ENCODE measurements around the gene N4BP3. TPM values are rescaled to one million over a fixed set of nuclear protein-coding genes. Genes with fewer than 3 reads are reported as not detected.

Gene N4BP3
- total RNA-seq, 2 donors from 2014 or later: 0.52 to 2.6 TPM

DNA sequence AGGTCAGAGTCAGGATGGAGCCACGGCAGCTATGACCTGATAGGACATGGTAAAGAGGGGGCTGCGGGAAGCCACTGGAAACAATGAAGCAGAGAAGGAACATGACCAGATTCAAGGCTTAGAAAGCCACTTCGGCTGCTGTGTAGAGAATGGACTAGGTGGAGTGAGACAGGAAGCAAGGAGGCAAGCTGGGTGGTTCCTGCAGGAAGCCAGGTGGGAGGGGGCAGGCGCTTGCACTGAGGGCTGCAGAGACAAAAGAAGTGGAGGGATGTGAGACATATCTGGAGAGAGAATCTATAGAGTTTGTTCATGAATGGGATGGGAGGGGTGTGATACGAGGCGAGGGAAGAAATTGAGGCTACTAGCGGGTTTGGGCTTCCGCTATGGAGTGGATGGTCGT, 19.0 kb upstream of the N4BP3 start:
- no peaks in the 10 kb centered on the region for H3K4me1 ChIP-seq
- H3K27me3 ChIP-seq: no peaks in the 10 kb centered on the region
- no peak overlapping the region for H3K27ac ChIP-seq
- no peak overlapping the region for H3K4me3 ChIP-seq
- no peak for ATAC-seq
- WGBS, 2 donors: 71 to 75% methylated on average over 9 of the region's 9 CpGs
- intact Hi-C loops (cut with DNase I): no loop called here
- H3K36me3 ChIP-seq (replicated peaks in 1 of 2; ENCODE audit: insufficient read depth in 1 of 2, low read depth in 2 of 2): no peaks in the 10 kb centered on the region
- TF ChIP-seq, protein P1, sequence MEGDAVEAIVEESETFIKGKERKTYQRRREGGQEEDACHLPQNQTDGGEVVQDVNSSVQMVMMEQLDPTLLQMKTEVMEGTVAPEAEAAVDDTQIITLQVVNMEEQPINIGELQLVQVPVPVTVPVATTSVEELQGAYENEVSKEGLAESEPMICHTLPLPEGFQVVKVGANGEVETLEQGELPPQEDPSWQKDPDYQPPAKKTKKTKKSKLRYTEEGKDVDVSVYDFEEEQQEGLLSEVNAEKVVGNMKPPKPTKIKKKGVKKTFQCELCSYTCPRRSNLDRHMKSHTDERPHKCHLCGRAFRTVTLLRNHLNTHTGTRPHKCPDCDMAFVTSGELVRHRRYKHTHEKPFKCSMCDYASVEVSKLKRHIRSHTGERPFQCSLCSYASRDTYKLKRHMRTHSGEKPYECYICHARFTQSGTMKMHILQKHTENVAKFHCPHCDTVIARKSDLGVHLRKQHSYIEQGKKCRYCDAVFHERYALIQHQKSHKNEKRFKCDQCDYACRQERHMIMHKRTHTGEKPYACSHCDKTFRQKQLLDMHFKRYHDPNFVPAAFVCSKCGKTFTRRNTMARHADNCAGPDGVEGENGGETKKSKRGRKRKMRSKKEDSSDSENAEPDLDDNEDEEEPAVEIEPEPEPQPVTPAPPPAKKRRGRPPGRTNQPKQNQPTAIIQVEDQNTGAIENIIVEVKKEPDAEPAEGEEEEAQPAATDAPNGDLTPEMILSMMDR (IDR thresholded peaks at IDR 0.05): no peak
- TF ChIP-seq POLR2A (IDR thresholded peaks at IDR 0.05): no peak
- no peak for DNase-seq
- H3K9me3 ChIP-seq: no peaks in the 10 kb centered on the region

DNA sequence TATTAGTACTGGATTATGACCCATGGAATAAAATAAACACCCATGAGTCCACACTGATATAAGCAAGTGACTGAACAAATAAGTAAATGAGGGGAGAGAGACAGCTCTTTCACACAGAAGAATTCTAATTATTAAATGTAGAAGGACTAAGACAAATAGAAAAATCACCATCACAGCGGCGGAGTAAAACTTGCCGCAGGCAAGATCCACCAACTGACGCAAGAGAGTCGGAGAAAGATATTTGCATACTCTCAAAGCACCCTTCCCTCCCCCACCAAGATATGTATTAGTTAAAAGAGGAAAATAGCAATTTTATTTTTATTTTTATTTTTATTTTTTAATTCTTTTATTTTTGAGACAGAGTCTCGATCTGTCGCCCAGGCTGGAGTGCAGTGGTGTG, 14.6 kb upstream of the N4BP3 start:
- WGBS, 2 donors: 82 to 83% methylated on average over 7 of the region's 7 CpGs
- TF ChIP-seq, protein P1 (IDR thresholded peaks at IDR 0.05): no peak
- no peak for TF ChIP-seq POLR2A (IDR thresholded peaks at IDR 0.05)
- Histone ChIP-seq H3K36me3 (replicated peaks in 1 of 2; ENCODE audit: insufficient read depth in 1 of 2, low read depth in 2 of 2) (no peaks in the 10 kb centered on the region), H3K9me3 (no peaks in the 10 kb centered on the region), H3K4me3 (no peak overlapping the region), H3K27me3 (no peaks in the 10 kb centered on the region), H3K4me1 (no peaks in the 10 kb centered on the region), H3K27ac (no peak overlapping the region)
- intact Hi-C loops (cut with DNase I): no loop called here
- DNase-seq: no peak
- no peak for ATAC-seq

DNA sequence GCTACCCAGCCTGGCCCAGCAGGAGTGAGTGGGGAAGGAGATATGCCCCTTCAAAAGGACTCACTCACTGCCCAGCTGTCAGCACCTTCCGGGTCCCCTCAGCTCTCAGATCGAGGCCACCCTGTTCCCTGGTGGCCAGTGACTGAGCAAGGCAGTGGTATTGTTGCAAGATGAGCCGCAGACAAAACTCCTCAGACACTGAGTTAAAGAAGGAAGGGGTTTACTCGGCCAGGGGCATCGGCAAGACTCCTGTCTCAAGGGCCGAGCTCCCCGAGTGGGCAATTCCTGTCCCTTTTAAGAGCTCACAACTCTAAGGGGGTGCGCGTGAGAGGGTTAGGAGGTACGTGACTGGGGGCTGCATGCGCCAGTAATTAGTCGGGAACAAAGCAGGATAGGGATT, 9.7 kb upstream of the N4BP3 start:
- WGBS, 2 donors: 82% methylated on average over 11 to 12 of the region's 12 CpGs
- Histone ChIP-seq H3K4me3 (no peak overlapping the region), H3K9me3 (no peaks in the 10 kb centered on the region), H3K4me1 (no peaks in the 10 kb centered on the region), H3K27ac (no peak overlapping the region), H3K36me3 (replicated peaks in 1 of 2; ENCODE audit: insufficient read depth in 1 of 2, low read depth in 2 of 2) (no peaks in the 10 kb centered on the region), H3K27me3 (no peaks in the 10 kb centered on the region)
- no peak for TF ChIP-seq POLR2A (IDR thresholded peaks at IDR 0.05)
- TF ChIP-seq, protein P1 (IDR thresholded peaks at IDR 0.05): no peak
- ATAC-seq (no peak), DNase-seq (no peak)
- intact Hi-C loops (cut with DNase I): no loop called here

DNA sequence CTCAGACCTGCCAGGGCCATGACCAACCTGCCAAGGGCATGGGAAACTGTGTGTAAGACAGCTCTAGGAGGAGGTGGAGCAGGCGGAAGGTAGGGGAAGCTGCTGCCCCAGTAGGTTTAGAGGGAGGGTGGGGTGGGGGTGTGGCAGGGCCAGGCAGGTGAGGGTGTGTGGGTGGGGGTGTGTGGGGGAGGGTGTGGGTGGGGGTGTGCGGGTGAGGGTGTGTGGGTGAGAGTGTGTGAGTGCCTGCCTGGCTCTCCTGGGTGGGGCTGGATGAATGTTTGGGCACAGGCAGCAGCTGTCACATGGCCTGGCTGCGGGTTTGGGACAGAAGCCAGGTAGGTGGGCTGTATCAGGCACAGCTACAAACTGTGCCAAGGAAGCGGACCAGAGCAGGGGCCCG, 8.8 kb upstream of the N4BP3 start:
- intact Hi-C loops (cut with DNase I): no loop called here
- H3K36me3 ChIP-seq (replicated peaks in 1 of 2; ENCODE audit: insufficient read depth in 1 of 2, low read depth in 2 of 2): no peaks in the 10 kb centered on the region
- H3K4me3 ChIP-seq: no peak overlapping the region
- ATAC-seq (no peak), DNase-seq (peak in 1 of 4 donors; percentile 24)
- no peak for TF ChIP-seq POLR2A (IDR thresholded peaks at IDR 0.05)
- TF ChIP-seq, protein P1 (IDR thresholded peaks at IDR 0.05): no peak
- H3K27ac ChIP-seq: no peak overlapping the region
- H3K9me3 ChIP-seq: no peaks in the 10 kb centered on the region
- WGBS, 2 donors: 21 to 32% methylated on average over 3 to 5 of the region's 5 CpGs
- H3K27me3 ChIP-seq: no peaks in the 10 kb centered on the region
- H3K4me1 ChIP-seq: no peaks in the 10 kb centered on the region

DNA sequence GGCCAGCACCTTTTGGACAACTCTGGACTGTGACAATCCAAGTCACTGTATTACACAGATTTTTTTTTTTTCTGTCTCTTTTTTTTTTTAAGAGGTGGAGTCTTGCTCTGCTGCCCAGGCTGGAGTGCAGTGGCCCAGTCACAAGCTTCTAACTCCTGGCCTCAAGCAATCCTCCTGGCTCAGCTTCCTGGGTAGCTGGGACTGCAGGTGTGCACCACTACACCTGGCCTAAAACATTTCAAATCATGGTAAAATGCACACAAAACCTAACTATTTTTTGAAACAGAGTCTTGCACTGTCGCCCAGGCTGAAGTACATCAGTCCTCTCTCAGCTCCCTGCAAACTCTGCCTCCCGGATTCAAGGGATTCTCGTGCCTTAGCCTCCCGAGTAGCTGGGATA, 7.2 kb upstream of the N4BP3 start:
- Histone ChIP-seq H3K4me1 (no peaks in the 10 kb centered on the region), H3K9me3 (no peaks in the 10 kb centered on the region), H3K27me3 (no peaks in the 10 kb centered on the region), H3K36me3 (replicated peaks in 1 of 2; ENCODE audit: insufficient read depth in 1 of 2, low read depth in 2 of 2) (no peaks in the 10 kb centered on the region), H3K27ac (no peak overlapping the region), H3K4me3 (no peak overlapping the region)
- DNase-seq: no peak
- WGBS, 2 donors: 36 to 56% methylated on average over 3 to 4 of the region's 4 CpGs
- intact Hi-C loops (cut with DNase I): no loop called here
- no peak for ATAC-seq
- TF ChIP-seq POLR2A (IDR thresholded peaks at IDR 0.05): no peak
- TF ChIP-seq, protein P1 (IDR thresholded peaks at IDR 0.05): no peak
